Upper lobe of right lung (tissue), 1 donor: ENCODE data around the gene HNRNPR. TPM values are rescaled to one million over a fixed set of nuclear protein-coding genes. Genes with fewer than 3 reads are reported as not detected.
A peak's percentile ranks its signal among the peaks of the same experiment; 100 is the strongest.

Experiments
- ATAC-seq: fragments of 200-7000 bp; cut with Tn5 transposase; one replicate; pipeline ENCODE4 v1.9.1; 2020; ENCODE audit warnings: mild to moderate bottlenecking, moderate library complexity
- DNase-seq: peaks from one replicate; pipeline ENCODE4 v3.0.0-alpha.2; 2020
- H3K27ac ChIP-seq: fragments of 200-600 bp; one replicate; pipeline ENCODE4 v1.8.0; 2022
- H3K27me3 ChIP-seq: fragments of 200-600 bp; one replicate; pipeline ENCODE4 v1.8.0; 2022; ENCODE audit warnings: mild to moderate bottlenecking
- H3K36me3 ChIP-seq: fragments of 200-600 bp; one replicate; pipeline ENCODE4 v1.8.0; 2022
- H3K4me1 ChIP-seq: fragments of 200-600 bp; one replicate; pipeline ENCODE4 v1.8.0; 2022
- H3K4me3 ChIP-seq: fragments of 200-600 bp; one replicate; pipeline ENCODE4 v1.8.0; 2022; ENCODE audit warnings: mild to moderate bottlenecking
- H3K9me3 ChIP-seq: fragments of 200-600 bp; one replicate; pipeline ENCODE4 v1.8.0; 2022
- intact Hi-C: fragments of 100-400 bp; cut with DNase I; formaldehyde crosslinking; loops from one replicate; pipeline ENCODE4 v1.11.0; 2022
- long read RNA-seq: library from polyadenylated mRNA; unstranded; transcript quantifications from one replicate; pipeline ENCODE4 v2.0.0, GENCODE V29; 2021
- total RNA-seq: library from RNA; stranded (reverse); fragmentation: NEBNext Ultra II Directional; extraction: Animal tissue kit (Norgen Biotek cat#: 25700); gene quantifications from one replicate; pipeline ENCODE4 v1.2.1, GENCODE V29; 2021
- TF ChIP-seq, protein P1 (sequence below): fragments of 200-600 bp; IDR thresholded peaks from one replicate; pipeline ENCODE4 v1.8.0; 2022; ENCODE audit warnings: antibody characterized with exemption
- donor health status: DM: no; HTN: yes; CAD: no; lungs with severe emphysema.

HNRNPR gene
- 85.2 TPM for total RNA-seq
- long read RNA-seq, full-length matches to known transcripts = 65 of 168 reads
- long read RNA-seq, partial matches to known transcripts = 3 of 168 reads
- long read RNA-seq, other reads (novel, unspliced or antisense) = 100 of 168 reads

GRCh38 chr1:23344111-23344986 is at the start of gene HNRNPR:
Gene HNRNPR, minus strand, starts transcription at chr1:23344284. Its CDS starts 3,276 bp downstream, at chr1:23341008.
- intact Hi-C loops = no loop called here
- H3K4me1 ChIP-seq = peaks cover 37% of the 10 kb centered on the region
- H3K27me3 ChIP-seq = no peaks in the 10 kb centered on the region
- peak within 1 kb of the TSS; percentile 94 for H3K27ac ChIP-seq
- no peaks in the 10 kb centered on the region for H3K36me3 ChIP-seq
- H3K4me3 ChIP-seq = peak within 1 kb of the TSS; percentile 83
- no peaks in the 10 kb centered on the region for H3K9me3 ChIP-seq
- ATAC-seq (peak; percentile 97), DNase-seq (peak; percentile 100)
- TF ChIP-seq, protein P1, sequence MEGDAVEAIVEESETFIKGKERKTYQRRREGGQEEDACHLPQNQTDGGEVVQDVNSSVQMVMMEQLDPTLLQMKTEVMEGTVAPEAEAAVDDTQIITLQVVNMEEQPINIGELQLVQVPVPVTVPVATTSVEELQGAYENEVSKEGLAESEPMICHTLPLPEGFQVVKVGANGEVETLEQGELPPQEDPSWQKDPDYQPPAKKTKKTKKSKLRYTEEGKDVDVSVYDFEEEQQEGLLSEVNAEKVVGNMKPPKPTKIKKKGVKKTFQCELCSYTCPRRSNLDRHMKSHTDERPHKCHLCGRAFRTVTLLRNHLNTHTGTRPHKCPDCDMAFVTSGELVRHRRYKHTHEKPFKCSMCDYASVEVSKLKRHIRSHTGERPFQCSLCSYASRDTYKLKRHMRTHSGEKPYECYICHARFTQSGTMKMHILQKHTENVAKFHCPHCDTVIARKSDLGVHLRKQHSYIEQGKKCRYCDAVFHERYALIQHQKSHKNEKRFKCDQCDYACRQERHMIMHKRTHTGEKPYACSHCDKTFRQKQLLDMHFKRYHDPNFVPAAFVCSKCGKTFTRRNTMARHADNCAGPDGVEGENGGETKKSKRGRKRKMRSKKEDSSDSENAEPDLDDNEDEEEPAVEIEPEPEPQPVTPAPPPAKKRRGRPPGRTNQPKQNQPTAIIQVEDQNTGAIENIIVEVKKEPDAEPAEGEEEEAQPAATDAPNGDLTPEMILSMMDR = no peak

GRCh38 chr1:23393706-23394105 is 49.6 kb upstream of the HNRNPR start:
- H3K36me3 ChIP-seq = no peaks in the 10 kb centered on the region
- H3K27ac ChIP-seq = peak overlapping the region; percentile 70
- H3K4me1 ChIP-seq = peaks cover 18% of the 10 kb centered on the region
- ATAC-seq (no peak), DNase-seq (no peak)
- intact Hi-C loops = no loop called here
- TF ChIP-seq, protein P1 = no peak
- H3K9me3 ChIP-seq = no peaks in the 10 kb centered on the region
- no peak overlapping the region for H3K4me3 ChIP-seq
- H3K27me3 ChIP-seq = no peaks in the 10 kb centered on the region

- Histone ChIP-seq H3K27me3 (no peaks in the 10 kb centered on the region), H3K27ac (no peak overlapping the region), H3K4me1 (peaks cover 18% of the 10 kb centered on the region), H3K9me3 (no peaks in the 10 kb centered on the region), H3K4me3 (no peak overlapping the region), H3K36me3 (no peaks in the 10 kb centered on the region)
- ATAC-seq (peak; percentile 41), DNase-seq (no peak)
- intact Hi-C loops = no loop called here
- TF ChIP-seq, protein P1 = no peak
Observed at GRCh38 chr1:23392125-23392855, 48.2 kb upstream of the HNRNPR start.

- Histone ChIP-seq H3K4me3 (no peak overlapping the region), H3K27me3 (no peaks in the 10 kb centered on the region), H3K4me1 (peaks cover 10% of the 10 kb centered on the region), H3K9me3 (no peaks in the 10 kb centered on the region), H3K27ac (no peak overlapping the region), H3K36me3 (no peaks in the 10 kb centered on the region)
- DNase-seq = no peak
- ATAC-seq = no peak
- TF ChIP-seq, protein P1 = no peak
- intact Hi-C loops = no loop called here
Observed at GRCh38 chr1:23389837-23390321, 45.8 kb upstream of the HNRNPR start.

DNA sequence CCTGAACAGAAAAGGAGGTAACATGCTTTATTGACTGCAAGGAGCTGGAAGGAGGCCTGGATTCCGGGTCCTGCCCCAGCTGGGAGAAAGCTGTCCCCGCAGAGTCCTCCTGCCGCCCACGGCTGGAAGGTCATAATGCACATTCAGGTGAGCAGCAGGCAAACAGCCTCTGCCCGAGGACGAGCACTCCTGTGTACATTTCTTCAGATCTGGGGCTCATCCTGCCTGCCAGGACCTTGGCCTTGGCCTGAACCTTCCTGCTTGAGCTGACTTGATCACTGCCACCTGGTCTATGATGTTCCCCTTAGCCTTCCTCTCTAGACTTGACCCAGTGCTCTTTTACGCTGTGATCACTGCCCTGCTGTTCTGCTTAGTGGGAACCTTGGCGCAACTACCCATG is 43.4 kb upstream of the HNRNPR start:
- ATAC-seq = no peak
- Histone ChIP-seq H3K27me3 (no peaks in the 10 kb centered on the region), H3K36me3 (no peaks in the 10 kb centered on the region), H3K27ac (no peak overlapping the region), H3K4me3 (no peak overlapping the region), H3K4me1 (peaks cover 5% of the 10 kb centered on the region), H3K9me3 (no peaks in the 10 kb centered on the region)
- TF ChIP-seq, protein P1 = no peak
- no peak for DNase-seq
- intact Hi-C loops = no loop called here
